Mesendoderm (in vitro differentiated cells): ENCODE results near the gene TUBA8.
"Not testable (repeated sequence)": the region's sequence is repeated elsewhere in the genome, so short reads cannot be mapped to it uniquely, and the experiment has no call there.

Source experiments
- DNase-seq: peaks from one replicate; pipeline ENCODE4 v3.0.0; 2013
- H2AK5ac ChIP-seq: 2 replicates; pipeline ENCODE4 v1.6.1; 2013; ENCODE audit warnings: low read length, inconsistent platforms
- H2BK120ac ChIP-seq: 2 replicates; pipeline ENCODE4 v1.6.1; 2013; ENCODE audit warnings: low read depth, mild to moderate bottlenecking, low read length, moderate library complexity, mixed read lengths
- H2BK15ac ChIP-seq: replicated peaks from 2 replicates; pipeline ENCODE4 v1.6.1; 2013; ENCODE audit warnings: low read depth, mild to moderate bottlenecking, moderate library complexity
- H2BK5ac ChIP-seq: 2 replicates; pipeline ENCODE4 v1.6.1; 2013; ENCODE audit warnings: low read length, inconsistent platforms
- H3K18ac ChIP-seq: 2 replicates; pipeline ENCODE4 v1.6.1; 2013; ENCODE audit warnings: mild to moderate bottlenecking, low read length, mixed read lengths
- H3K23ac ChIP-seq: one replicate; pipeline ENCODE4 v1.6.1; 2013; ENCODE audit warnings: low read length
- H3K27ac ChIP-seq: 2 replicates; pipeline ENCODE4 v1.5.1; 2013; ENCODE audit warnings: low read depth, mild to moderate bottlenecking, inconsistent platforms, low read length, moderate library complexity
- H3K27me3 ChIP-seq: 2 replicates; pipeline ENCODE4 v1.6.1; 2013; ENCODE audit warnings: low read length, control low read depth, mild to moderate bottlenecking, inconsistent platforms; ENCODE audit not compliant: insufficient read depth, poor library complexity
- H3K36me3 ChIP-seq: 2 replicates; pipeline ENCODE4 v1.6.1; 2013; ENCODE audit warnings: low read length, inconsistent platforms; ENCODE audit not compliant: control insufficient read depth, insufficient read depth
- H3K4ac ChIP-seq: one replicate; pipeline ENCODE4 v1.6.1; 2013; ENCODE audit warnings: low read depth, mild to moderate bottlenecking, low read length, moderate library complexity
- H3K4me1 ChIP-seq: 2 replicates; pipeline ENCODE4 v1.6.1; 2013; ENCODE audit warnings: low read depth, low read length, inconsistent platforms; ENCODE audit not compliant: control insufficient read depth
- H3K4me2 ChIP-seq: 2 replicates; pipeline ENCODE4 v1.6.1; 2013; ENCODE audit warnings: low read length
- H3K4me3 ChIP-seq: 2 replicates; pipeline ENCODE4 v1.5.1; 2013; ENCODE audit warnings: mild to moderate bottlenecking, low read length
- H3K56ac ChIP-seq: one replicate; pipeline ENCODE4 v1.6.1; 2013; ENCODE audit warnings: low read length
- H3K79me1 ChIP-seq: 2 replicates; pipeline ENCODE4 v1.6.1; 2013; ENCODE audit warnings: low read length, inconsistent platforms
- H3K79me2 ChIP-seq: 2 replicates; pipeline ENCODE4 v1.6.1; 2013; ENCODE audit warnings: mild to moderate bottlenecking, low read length; ENCODE audit not compliant: control insufficient read depth, insufficient read depth
- H3K9ac ChIP-seq: 2 replicates; pipeline ENCODE4 v1.6.1; 2013; ENCODE audit warnings: low read length, inconsistent platforms
- H4K5ac ChIP-seq: one replicate; pipeline ENCODE4 v1.6.1; 2013; ENCODE audit warnings: low read length
- H4K8ac ChIP-seq: one replicate; pipeline ENCODE4 v1.6.1; 2013; ENCODE audit warnings: low read depth, mild to moderate bottlenecking, control low read depth, low read length, moderate library complexity
- WGBS: extraction: QIAGEN DNeasy Blood & Tissue Kit; methylation state at CpG from one replicate; pipeline ENCODE4 v1.1.7; 2013; ENCODE audit warnings: low lambda C conversion rate, missing lambda C conversion rate; ENCODE audit not compliant: insufficient coverage; ENCODE audit errors: extremely low coverage; 5-methylcytosine and 5-hydroxymethylcytosine counted together

TUBA8 gene

GRCh38 chr22:18070041-18070440, 40.6 kb upstream of the TUBA8 start:
- Histone ChIP-seq H3K56ac (no peak overlapping the region), H3K4me3 (no peak overlapping the region), H3K79me1 (no peaks in the 10 kb centered on the region), H3K4me2 (no peak overlapping the region), H3K4me1 (no peaks in the 10 kb centered on the region), H3K4ac (no peak overlapping the region), H2BK15ac (no peak overlapping the region), H2BK5ac (no peak overlapping the region), H3K79me2 (no peaks in the 10 kb centered on the region), H3K27me3 (no peaks in the 10 kb centered on the region), H3K9ac (no peak overlapping the region), H3K36me3 (no peaks in the 10 kb centered on the region), H3K27ac (no peak overlapping the region), H3K23ac (no peak overlapping the region), H4K5ac (no peak overlapping the region), H2BK120ac (no peak overlapping the region), H4K8ac (no peak overlapping the region), H2AK5ac (no peak overlapping the region), H3K18ac (no peak overlapping the region)
- DNase-seq = no peak
- no CpG with 5 or more reads among the region's 4 CpGs for WGBS

- Histone ChIP-seq H2BK5ac (no peak overlapping the region), H2AK5ac (no peak overlapping the region), H3K4me2 (no peak overlapping the region), H2BK120ac (no peak overlapping the region), H3K36me3 (no peaks in the 10 kb centered on the region), H2BK15ac (no peak overlapping the region), H3K79me2 (no peaks in the 10 kb centered on the region), H3K4me3 (no peak overlapping the region), H4K8ac (no peak overlapping the region), H3K4ac (no peak overlapping the region), H3K27me3 (no peaks in the 10 kb centered on the region), H3K9ac (no peak overlapping the region), H4K5ac (no peak overlapping the region), H3K79me1 (no peaks in the 10 kb centered on the region), H3K27ac (no peak overlapping the region), H3K18ac (no peak overlapping the region), H3K4me1 (no peaks in the 10 kb centered on the region), H3K56ac (no peak overlapping the region), H3K23ac (no peak overlapping the region)
- WGBS = no CpG with 5 or more reads among the region's 14 CpGs
- no peak for DNase-seq
Measured at GRCh38 chr22:18070556-18071306, 39.9 kb upstream of the TUBA8 start.

DNA sequence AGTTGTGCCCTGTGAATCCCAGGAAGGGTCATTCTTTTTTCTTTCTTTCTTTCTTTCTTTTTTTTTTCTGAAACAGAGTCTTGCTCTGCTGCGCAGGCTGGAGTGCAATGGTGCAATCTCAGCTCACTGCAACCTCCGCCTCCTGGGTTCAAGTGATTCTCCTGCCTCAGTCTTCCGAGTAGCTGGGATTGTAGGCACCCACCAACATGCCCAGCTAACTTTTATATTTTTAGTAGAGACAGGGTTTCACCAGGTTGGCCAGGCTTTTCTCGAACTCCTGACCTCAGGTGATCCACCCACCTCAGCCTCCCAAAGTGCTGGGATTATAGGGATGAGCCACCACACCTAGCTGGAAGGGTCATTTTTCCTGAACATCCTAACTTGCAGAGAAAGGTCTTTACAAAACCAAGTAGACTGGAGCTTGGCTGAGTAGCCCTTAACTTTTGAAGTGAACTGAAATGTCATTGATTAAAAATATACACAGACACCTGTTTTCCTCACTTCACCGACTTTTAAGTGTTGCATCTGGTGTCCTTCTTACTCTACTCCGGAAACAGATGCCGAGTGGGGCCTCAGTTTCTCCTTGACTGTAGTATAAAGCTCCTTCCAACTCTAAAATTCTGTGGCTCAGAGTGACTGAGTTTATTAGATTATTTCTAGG, 39.2 kb upstream of the TUBA8 start:
- not testable (repeated sequence) for H3K9ac ChIP-seq, H4K5ac ChIP-seq, H3K4me3 ChIP-seq, H2BK5ac ChIP-seq, H3K36me3 ChIP-seq, DNase-seq, H4K8ac ChIP-seq, H3K4ac ChIP-seq, H3K79me1 ChIP-seq, H2AK5ac ChIP-seq, H3K4me2 ChIP-seq, H3K79me2 ChIP-seq, H2BK120ac ChIP-seq, H3K27ac ChIP-seq, H2BK15ac ChIP-seq, H3K27me3 ChIP-seq, H3K18ac ChIP-seq, H3K23ac ChIP-seq, H3K56ac ChIP-seq, H3K4me1 ChIP-seq
- no CpG with 5 or more reads among the region's 7 CpGs for WGBS

DNA sequence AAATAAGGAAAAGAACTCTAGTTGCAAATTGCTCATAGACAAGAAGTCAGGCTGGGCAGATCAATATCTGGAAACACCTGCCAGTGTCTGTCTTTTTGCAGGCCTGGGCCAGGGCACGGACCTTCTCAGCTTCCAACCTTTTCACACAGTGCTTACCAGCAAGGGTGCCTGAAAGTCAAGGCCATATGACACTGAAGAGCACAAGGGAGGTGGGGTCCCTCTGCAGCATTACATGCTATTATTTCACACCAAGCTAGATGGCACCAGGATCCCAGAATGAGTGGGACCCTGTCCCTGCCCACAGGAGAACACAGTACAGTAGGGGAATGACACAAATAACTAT, 38.7 kb upstream of the TUBA8 start:
- H2BK120ac ChIP-seq = no peak overlapping the region
- no peak overlapping the region for H3K4me3 ChIP-seq
- H3K79me2 ChIP-seq = no peaks in the 10 kb centered on the region
- no peak overlapping the region for H4K5ac ChIP-seq
- H3K23ac ChIP-seq = no peak overlapping the region
- H3K36me3 ChIP-seq = no peaks in the 10 kb centered on the region
- no peaks in the 10 kb centered on the region for H3K4me1 ChIP-seq
- no CpG with 5 or more reads among the region's 1 CpG for WGBS
- H3K18ac ChIP-seq = no peak overlapping the region
- H3K4me2 ChIP-seq = no peak overlapping the region
- H3K4ac ChIP-seq = no peak overlapping the region
- H4K8ac ChIP-seq = no peak overlapping the region
- H3K27me3 ChIP-seq = no peaks in the 10 kb centered on the region
- no peak overlapping the region for H2AK5ac ChIP-seq
- H2BK15ac ChIP-seq = no peak overlapping the region
- no peak overlapping the region for H3K56ac ChIP-seq
- no peak for DNase-seq
- H3K79me1 ChIP-seq = no peaks in the 10 kb centered on the region
- no peak overlapping the region for H2BK5ac ChIP-seq
- no peak overlapping the region for H3K27ac ChIP-seq
- H3K9ac ChIP-seq = no peak overlapping the region

DNA sequence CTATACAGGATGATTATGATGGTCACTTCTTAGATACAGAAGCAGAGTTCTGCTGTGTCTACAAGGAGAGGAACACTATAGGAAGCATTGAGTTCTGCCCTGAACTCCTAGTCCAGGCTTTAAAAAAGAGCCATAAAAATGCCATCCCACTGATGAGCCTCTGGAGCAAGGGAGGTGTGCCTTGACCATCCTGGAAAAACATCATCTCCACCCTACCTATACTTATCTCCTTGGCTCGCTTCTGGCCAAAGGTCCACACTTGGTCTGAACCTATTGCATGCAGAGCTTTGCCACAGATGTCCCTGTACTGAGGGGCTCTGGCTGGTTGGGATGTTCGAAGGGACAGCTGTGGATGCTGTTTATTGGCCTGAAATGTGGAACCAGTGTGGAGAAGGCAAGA, 37.1 kb upstream of the TUBA8 start:
- H3K36me3 ChIP-seq = no peaks in the 10 kb centered on the region
- no CpG with 5 or more reads among the region's 2 CpGs for WGBS
- no peak overlapping the region for H3K27ac ChIP-seq
- H2AK5ac ChIP-seq = no peak overlapping the region
- no peaks in the 10 kb centered on the region for H3K79me1 ChIP-seq
- no peak overlapping the region for H2BK5ac ChIP-seq
- no peak overlapping the region for H4K8ac ChIP-seq
- no peak overlapping the region for H3K4me2 ChIP-seq
- no peak overlapping the region for H2BK15ac ChIP-seq
- DNase-seq = no peak
- H3K79me2 ChIP-seq = peaks cover 6% of the 10 kb centered on the region
- no peak overlapping the region for H3K23ac ChIP-seq
- H3K9ac ChIP-seq = no peak overlapping the region
- no peak overlapping the region for H2BK120ac ChIP-seq
- H3K4ac ChIP-seq = no peak overlapping the region
- no peak overlapping the region for H4K5ac ChIP-seq
- no peaks in the 10 kb centered on the region for H3K27me3 ChIP-seq
- H3K4me1 ChIP-seq = no peaks in the 10 kb centered on the region
- H3K56ac ChIP-seq = no peak overlapping the region
- no peak overlapping the region for H3K4me3 ChIP-seq
- H3K18ac ChIP-seq = no peak overlapping the region

DNA sequence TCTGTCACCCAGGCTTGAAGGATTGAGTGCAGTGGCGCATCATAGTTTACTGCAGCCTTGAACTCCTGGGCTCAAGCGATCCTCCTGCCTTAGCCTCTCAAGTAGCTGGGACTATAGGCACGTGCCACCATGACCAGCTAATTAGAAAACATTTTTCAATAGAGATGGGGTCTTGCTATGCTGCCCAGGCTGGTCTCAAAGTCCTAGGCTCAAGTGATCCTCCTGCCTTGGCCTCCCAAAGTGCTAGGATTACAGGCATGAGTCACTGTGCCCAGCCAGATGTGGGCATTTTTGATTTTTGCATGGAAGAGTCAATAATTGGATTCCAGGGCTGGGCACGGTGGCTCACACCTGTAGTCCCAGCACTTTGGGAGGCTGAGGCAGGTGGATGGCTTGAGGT, 36.7 kb upstream of the TUBA8 start:
- H3K27me3 ChIP-seq, H3K4me3 ChIP-seq, H3K79me2 ChIP-seq, H3K18ac ChIP-seq, H4K8ac ChIP-seq, H2BK120ac ChIP-seq, H2BK15ac ChIP-seq, H2AK5ac ChIP-seq, H3K36me3 ChIP-seq, H3K56ac ChIP-seq, H3K23ac ChIP-seq, H3K4me1 ChIP-seq, H3K9ac ChIP-seq, H3K27ac ChIP-seq, DNase-seq, H2BK5ac ChIP-seq, H3K4ac ChIP-seq, H4K5ac ChIP-seq, H3K79me1 ChIP-seq, H3K4me2 ChIP-seq: not testable (repeated sequence)
- WGBS = no CpG with 5 or more reads among the region's 4 CpGs
